ENCODE measurements around the gene NIT1. TPM values are rescaled to one million over a fixed set of nuclear protein-coding genes. Genes with fewer than 3 reads are reported as not detected.

NIT1 gene
- total RNA-seq, 1 experiment from 2014 or later = 39.6 TPM

DNA sequence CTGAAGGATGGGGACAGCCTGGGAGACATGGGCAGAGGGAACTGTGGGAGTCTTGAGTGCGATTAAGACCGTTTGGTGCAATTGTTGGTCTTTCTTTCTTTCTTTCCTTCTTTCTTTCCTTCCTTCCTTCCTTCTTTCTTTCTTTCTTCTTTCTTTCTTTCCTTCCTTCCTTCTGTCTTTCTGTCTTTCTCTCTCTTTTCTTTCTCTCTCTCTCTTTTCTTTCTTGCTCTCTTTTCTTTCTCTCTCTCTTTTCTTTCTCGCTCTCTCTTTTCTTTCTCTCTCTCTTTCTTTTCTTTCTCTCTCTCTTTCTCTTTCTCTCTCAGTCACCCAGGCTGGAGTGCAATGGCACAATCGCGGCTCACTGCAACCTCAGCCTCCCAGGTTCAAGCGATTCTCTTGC, 22.7 kb upstream of the NIT1 start:
- Histone ChIP-seq H2BK15ac (ENCODE audit: low read depth, low read length) (no peak overlapping the region), H4K5ac (ENCODE audit: insufficient read length, low read depth, low read length) (no peak overlapping the region), H3K18ac (ENCODE audit: insufficient read length, low read depth, low read length) (no peak overlapping the region), H3K23ac (ENCODE audit: insufficient read length, low read depth, low read length) (no peak overlapping the region), H3K4me2 (ENCODE audit: insufficient read depth, insufficient read length, low read length) (no peak overlapping the region), H3K9me3 (ENCODE audit: control insufficient read depth, low read depth, low read length) (no peaks in the 10 kb centered on the region), H3K14ac (ENCODE audit: insufficient read depth, low read length) (no peak overlapping the region), H2AFZ (ENCODE audit: low read length) (no peak overlapping the region), H2AK5ac (ENCODE audit: insufficient read length, low read length) (no peak overlapping the region), H2BK12ac (ENCODE audit: insufficient read length, low read depth, low read length) (no peak overlapping the region), H3K23me2 (ENCODE audit: insufficient read length, low read depth, low read length, poor library complexity, severe bottlenecking) (peaks cover 10% of the 10 kb centered on the region), H3K79me2 (ENCODE audit: insufficient read depth, low read length) (no peaks in the 10 kb centered on the region), H3K27me3 (ENCODE audit: insufficient read depth, low read length) (no peaks in the 10 kb centered on the region; the same call in 1 of the 2 replicates), H3K9ac (ENCODE audit: extremely low read depth, insufficient read length, low read length) (no peak overlapping the region), H3K4me1 (ENCODE audit: insufficient read depth, low read length) (no peaks in the 10 kb centered on the region), H3K27ac (ENCODE audit: insufficient read length, low read depth, low read length) (no peak overlapping the region), H4K20me1 (ENCODE audit: control insufficient read depth, insufficient read depth, insufficient read length) (no peaks in the 10 kb centered on the region), H4K91ac (ENCODE audit: insufficient read length, low read depth, low read length) (no peak overlapping the region), H2BK120ac (ENCODE audit: low read depth, low read length, poor library complexity, severe bottlenecking) (no peak overlapping the region), H3T11ph (ENCODE audit: low read length) (no peak overlapping the region), H2BK20ac (ENCODE audit: low read depth, low read length, poor library complexity, severe bottlenecking) (no peak overlapping the region), H2BK5ac (ENCODE audit: insufficient read length, low read length) (no peak overlapping the region), H3K79me1 (ENCODE audit: insufficient read depth, low read depth, low read length, poor library complexity, severe bottlenecking) (no peaks in the 10 kb centered on the region), H3K56ac (ENCODE audit: insufficient read length, low read depth, low read length) (no peak overlapping the region), H3K4ac (ENCODE audit: low read depth, low read length) (no peak overlapping the region), H4K8ac (replicated peaks; ENCODE audit: insufficient read length, low read depth, low read length) (no peak overlapping the region)
- peaks cover 11% of the 10 kb centered on the region for H3K27me3 Mint-ChIP-seq (ENCODE audit: low read depth)
- peaks cover 8 to 9% of the 10 kb centered on the region in 2 experiments for H3K4me1 Mint-ChIP-seq
- TF ChIP-seq, protein P1, sequence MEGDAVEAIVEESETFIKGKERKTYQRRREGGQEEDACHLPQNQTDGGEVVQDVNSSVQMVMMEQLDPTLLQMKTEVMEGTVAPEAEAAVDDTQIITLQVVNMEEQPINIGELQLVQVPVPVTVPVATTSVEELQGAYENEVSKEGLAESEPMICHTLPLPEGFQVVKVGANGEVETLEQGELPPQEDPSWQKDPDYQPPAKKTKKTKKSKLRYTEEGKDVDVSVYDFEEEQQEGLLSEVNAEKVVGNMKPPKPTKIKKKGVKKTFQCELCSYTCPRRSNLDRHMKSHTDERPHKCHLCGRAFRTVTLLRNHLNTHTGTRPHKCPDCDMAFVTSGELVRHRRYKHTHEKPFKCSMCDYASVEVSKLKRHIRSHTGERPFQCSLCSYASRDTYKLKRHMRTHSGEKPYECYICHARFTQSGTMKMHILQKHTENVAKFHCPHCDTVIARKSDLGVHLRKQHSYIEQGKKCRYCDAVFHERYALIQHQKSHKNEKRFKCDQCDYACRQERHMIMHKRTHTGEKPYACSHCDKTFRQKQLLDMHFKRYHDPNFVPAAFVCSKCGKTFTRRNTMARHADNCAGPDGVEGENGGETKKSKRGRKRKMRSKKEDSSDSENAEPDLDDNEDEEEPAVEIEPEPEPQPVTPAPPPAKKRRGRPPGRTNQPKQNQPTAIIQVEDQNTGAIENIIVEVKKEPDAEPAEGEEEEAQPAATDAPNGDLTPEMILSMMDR (conservative IDR thresholded peaks at IDR 0.05) = no peak
- DNase-seq = no peak
- no peak overlapping the region for H3K27ac Mint-ChIP-seq
- no peak overlapping the region for H3K4me3 Mint-ChIP-seq
- no peaks in the 10 kb centered on the region; a peak in 1 of 5 replicates for H3K9me3 Mint-ChIP-seq
- WGBS (ENCODE audit: extremely low coverage, insufficient read length, low lambda C conversion rate) = no CpG with 5 or more reads among the region's 6 CpGs
- H3K36me3 Mint-ChIP-seq (ENCODE audit: insufficient read depth in 1 of 3, low read depth in 3 of 3) = peaks cover 3 to 8% (median 8%) of the 10 kb centered on the region in 3 experiments; a peak in 5 of 7 replicates
